PFSK-1 (cell line): Measurements from ENCODE around the gene GTPBP6.

Experiments used
- FOXP2 ChIP-seq: optimal IDR thresholded peaks from 2 replicates; pipeline ENCODE3; 2011; ENCODE audit warnings: borderline replicate concordance, control low read depth, inconsistent platforms; ENCODE audit not compliant: insufficient read depth; ENCODE audit errors: extremely low read length, extremely low read depth
- POLR2AphosphoS5 ChIP-seq: IDR thresholded peaks from 2 replicates; pipeline ENCODE4 v1.6.1; 2012; ENCODE audit warnings: low read depth, mild to moderate bottlenecking, control low read depth, low read length, moderate library complexity
- SIN3A ChIP-seq: IDR thresholded peaks from 2 replicates; pipeline ENCODE4 v1.6.1; 2012; ENCODE audit warnings: mild to moderate bottlenecking, low read length, moderate library complexity, borderline replicate concordance; ENCODE audit not compliant: insufficient read depth
- TAF1 ChIP-seq: IDR thresholded peaks from 2 replicates; pipeline ENCODE4 v1.6.1; 2012; ENCODE audit warnings: low read length, control low read depth, borderline replicate concordance; ENCODE audit not compliant: insufficient read depth
- TF ChIP-seq, protein P1 (sequence below), 2 experiments: IDR thresholded peaks; 2 replicates each; pipeline versions ENCODE4 v1.6.1 to v1.8.0; 2011 to 2012; ENCODE audit warnings: low read depth in 2 of 2, low read length in 2 of 2, control low read depth in 1 of 2, inconsistent platforms in 1 of 2, mild to moderate bottlenecking in 1 of 2, moderate library complexity in 1 of 2; ENCODE audit not compliant: insufficient read depth in 1 of 2

GTPBP6 gene

DNA sequence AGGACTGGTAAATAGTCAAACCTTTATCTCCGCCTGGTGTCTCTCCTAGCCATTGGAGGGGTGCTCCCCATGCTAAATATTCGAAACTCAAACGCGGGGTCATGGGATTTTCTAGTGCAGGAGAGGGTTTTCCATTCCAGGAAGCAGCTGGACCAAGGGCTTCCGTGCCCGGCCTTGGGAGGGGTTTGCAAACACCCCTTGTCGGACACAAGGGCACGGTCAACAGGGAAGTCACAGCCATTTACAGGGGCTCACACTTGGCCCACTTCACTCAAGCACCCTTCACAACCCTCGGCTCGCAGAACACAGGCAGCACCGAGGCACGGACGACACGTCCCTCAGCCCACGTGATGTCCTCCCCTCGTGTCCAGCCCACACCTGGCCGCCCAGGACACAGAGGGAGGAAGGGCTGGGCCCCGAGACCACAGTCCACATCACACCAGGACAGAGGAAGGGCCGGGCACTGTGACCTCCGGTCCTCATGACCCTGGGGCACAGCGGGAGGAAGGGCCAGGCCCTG is 47.7 kb downstream of the GTPBP6 start:
- no peak for TF ChIP-seq FOXP2
- no peak for TF ChIP-seq SIN3A
- TF ChIP-seq, protein P1, sequence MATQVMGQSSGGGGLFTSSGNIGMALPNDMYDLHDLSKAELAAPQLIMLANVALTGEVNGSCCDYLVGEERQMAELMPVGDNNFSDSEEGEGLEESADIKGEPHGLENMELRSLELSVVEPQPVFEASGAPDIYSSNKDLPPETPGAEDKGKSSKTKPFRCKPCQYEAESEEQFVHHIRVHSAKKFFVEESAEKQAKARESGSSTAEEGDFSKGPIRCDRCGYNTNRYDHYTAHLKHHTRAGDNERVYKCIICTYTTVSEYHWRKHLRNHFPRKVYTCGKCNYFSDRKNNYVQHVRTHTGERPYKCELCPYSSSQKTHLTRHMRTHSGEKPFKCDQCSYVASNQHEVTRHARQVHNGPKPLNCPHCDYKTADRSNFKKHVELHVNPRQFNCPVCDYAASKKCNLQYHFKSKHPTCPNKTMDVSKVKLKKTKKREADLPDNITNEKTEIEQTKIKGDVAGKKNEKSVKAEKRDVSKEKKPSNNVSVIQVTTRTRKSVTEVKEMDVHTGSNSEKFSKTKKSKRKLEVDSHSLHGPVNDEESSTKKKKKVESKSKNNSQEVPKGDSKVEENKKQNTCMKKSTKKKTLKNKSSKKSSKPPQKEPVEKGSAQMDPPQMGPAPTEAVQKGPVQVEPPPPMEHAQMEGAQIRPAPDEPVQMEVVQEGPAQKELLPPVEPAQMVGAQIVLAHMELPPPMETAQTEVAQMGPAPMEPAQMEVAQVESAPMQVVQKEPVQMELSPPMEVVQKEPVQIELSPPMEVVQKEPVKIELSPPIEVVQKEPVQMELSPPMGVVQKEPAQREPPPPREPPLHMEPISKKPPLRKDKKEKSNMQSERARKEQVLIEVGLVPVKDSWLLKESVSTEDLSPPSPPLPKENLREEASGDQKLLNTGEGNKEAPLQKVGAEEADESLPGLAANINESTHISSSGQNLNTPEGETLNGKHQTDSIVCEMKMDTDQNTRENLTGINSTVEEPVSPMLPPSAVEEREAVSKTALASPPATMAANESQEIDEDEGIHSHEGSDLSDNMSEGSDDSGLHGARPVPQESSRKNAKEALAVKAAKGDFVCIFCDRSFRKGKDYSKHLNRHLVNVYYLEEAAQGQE (IDR thresholded peaks at IDR 0.05; ENCODE audit: insufficient read depth in 1 of 2, low read depth in 2 of 2, low read length in 2 of 2) = no peak
- no peak for TF ChIP-seq POLR2AphosphoS5
- TF ChIP-seq TAF1 = no peak

DNA sequence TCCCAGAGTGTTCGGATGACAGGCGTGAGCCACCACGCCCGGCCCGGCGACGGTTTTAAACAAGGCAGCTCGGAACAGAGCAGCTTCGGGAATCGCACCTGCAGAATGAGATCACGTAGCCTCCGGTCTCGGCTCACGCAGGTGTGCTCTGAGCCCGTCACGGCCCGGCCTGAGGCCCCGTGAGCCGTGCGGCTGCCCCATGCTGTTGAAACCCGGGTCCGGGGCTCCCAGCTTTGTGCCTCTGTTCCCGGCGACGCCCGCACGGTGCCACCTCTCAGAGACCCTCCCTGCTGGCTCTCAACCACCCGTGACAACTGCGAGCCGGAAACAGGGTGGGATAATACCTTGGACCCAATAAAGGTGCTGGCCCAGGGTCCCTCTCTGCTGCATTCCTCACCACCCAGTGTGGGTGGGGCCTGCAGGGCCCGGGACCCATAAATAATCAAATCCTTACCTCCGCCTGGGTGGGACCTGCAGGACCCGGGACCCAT is 50.8 kb downstream of the GTPBP6 start:
- TF ChIP-seq SIN3A (no peak), POLR2AphosphoS5 (no peak), FOXP2 (no peak), TAF1 (no peak)
- TF ChIP-seq, protein P1 (IDR thresholded peaks at IDR 0.05; ENCODE audit: insufficient read depth in 1 of 2, low read depth in 2 of 2, low read length in 2 of 2) = no peak

DNA sequence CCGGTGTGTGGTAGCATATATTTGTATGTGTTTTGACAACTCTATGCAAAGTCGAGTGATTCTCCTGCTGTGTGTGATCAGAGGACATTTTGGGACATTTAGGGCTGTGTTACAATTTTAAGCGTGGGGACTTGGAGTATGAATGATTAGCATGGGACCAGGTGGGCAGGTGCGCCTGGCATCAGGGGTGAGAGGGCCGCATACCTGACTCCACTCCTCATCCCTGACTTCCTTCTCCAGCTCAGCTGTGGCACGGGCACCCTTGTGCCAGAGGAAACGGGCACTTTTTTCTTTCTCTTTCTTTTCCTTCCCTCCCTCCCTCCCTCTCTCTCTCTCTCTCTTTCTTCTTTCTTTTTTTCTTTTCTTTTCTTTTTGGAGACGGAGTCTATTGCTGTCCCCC is 53.1 kb downstream of the GTPBP6 start:
- TF ChIP-seq TAF1 (no peak), POLR2AphosphoS5 (no peak), FOXP2 (no peak), SIN3A (no peak)
- TF ChIP-seq, protein P1 (IDR thresholded peaks at IDR 0.05; ENCODE audit: insufficient read depth in 1 of 2, low read depth in 2 of 2, low read length in 2 of 2) = no peak

DNA sequence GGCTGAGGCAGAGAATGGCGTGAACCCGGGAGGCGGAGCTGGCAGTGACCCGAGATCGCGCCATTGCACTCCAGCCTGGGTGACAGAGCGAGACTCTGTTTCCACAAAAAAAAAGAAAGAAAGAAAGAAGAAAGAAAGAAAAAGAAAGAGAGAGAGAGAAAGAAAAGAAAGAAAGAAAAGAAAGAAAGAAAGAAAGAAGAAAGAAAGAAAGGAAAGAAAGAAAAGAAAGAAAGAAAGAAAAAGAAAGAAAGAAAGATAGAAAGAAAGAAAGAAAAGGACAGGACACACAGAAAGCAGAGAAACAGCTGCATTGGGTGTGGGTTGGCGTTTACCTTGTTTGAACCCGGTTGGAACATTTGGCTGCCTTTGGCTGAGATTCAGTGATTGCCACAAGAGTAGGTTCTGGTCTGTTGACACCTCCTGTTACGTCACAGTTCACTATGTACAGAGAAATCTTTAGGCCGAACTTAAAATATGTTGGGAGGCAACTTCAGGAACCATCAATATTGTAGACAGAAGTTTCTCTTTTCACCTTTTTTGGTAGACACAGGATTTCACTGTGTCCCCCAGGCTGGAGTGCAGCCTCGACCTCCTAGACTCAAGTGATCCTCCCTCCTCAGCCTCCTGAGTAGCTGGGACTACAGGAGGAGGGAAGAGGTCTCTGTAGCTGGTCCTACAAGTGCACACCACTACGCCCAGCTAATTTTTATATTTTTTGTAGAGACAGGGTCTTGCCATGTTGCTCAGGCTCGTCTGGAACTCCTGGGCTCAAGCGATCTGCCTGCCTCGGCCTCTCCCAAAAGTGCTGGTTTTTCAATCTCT is 53.8 kb downstream of the GTPBP6 start:
- TF ChIP-seq POLR2AphosphoS5 (no peak), TAF1 (no peak), SIN3A (no peak), FOXP2 (no peak)
- TF ChIP-seq, protein P1 (IDR thresholded peaks at IDR 0.05; ENCODE audit: insufficient read depth in 1 of 2, low read depth in 2 of 2, low read length in 2 of 2) = no peak
